IMR-90 (cell line): Measurements from ENCODE around the gene USP7. TPM values are rescaled to one million over a fixed set of nuclear protein-coding genes. Genes with fewer than 3 reads are reported as not detected.

Source experiments
- ATAC-seq: fragments of 200-7000 bp; cut with Tn5 transposase; 2 replicates; pipeline ENCODE4 v1.9.1; 2020; ENCODE audit warnings: low read depth, mild to moderate bottlenecking, moderate library complexity
- BruUV-seq: library from RNA; stranded (reverse); fragments of 400-500 nt; replicated peaks from 2 replicates; lab custom pipeline; 2021; lab: Mats Ljungman, UMichigan
- CTCF ChIA-PET: fragments of 300-600 bp; formaldehyde crosslinking; extraction: SDS; loops from one replicate; lab custom pipeline; 2021; ENCODE audit warnings: antibody characterized with exemption; lab: Yijun Ruan, JAX
- POLR2A ChIA-PET: fragments of 300-600 bp; sonication (Branson Sonifier 250); formaldehyde crosslinking; loops from one replicate; lab custom pipeline; 2022; ENCODE audit warnings: antibody characterized with exemption; ENCODE audit not compliant: unreplicated experiment; lab: Charles Lee
- DNase-seq: peaks from one replicate; pipeline ENCODE4 v3.0.0; 2013
- H2AFZ ChIP-seq: replicated peaks from 2 replicates; pipeline ENCODE3; 2013; ENCODE audit warnings: low read length, mild to moderate bottlenecking; ENCODE audit not compliant: poor library complexity
- H2AK5ac ChIP-seq: 2 replicates; pipeline ENCODE4 v1.6.1; 2013; ENCODE audit warnings: low read depth, low read length, inconsistent platforms
- H2AK9ac ChIP-seq: replicated peaks from 2 replicates; pipeline ENCODE3; 2013; ENCODE audit warnings: mild to moderate bottlenecking, low read depth, low read length, moderate library complexity; ENCODE audit not compliant: poor library complexity
- H2BK120ac ChIP-seq: 2 replicates; pipeline ENCODE4 v1.6.1; 2013; ENCODE audit warnings: low read depth, low read length, inconsistent platforms
- H2BK15ac ChIP-seq: 3 replicates; pipeline ENCODE4 v1.6.1; 2013; ENCODE audit warnings: low read depth, low read length, inconsistent platforms
- H2BK20ac ChIP-seq: 2 replicates; pipeline ENCODE4 v1.6.1; 2013; ENCODE audit warnings: low read depth, mild to moderate bottlenecking, inconsistent platforms, low read length, moderate library complexity
- H2BK5ac ChIP-seq: 2 replicates; pipeline ENCODE4 v1.6.1; 2013; ENCODE audit warnings: mild to moderate bottlenecking, low read depth, low read length, inconsistent platforms; ENCODE audit not compliant: poor library complexity, severe bottlenecking
- H3K14ac ChIP-seq: replicated peaks from 2 replicates; pipeline ENCODE4 v1.6.1; 2013; ENCODE audit warnings: low read depth, low read length, inconsistent platforms
- H3K18ac ChIP-seq: 2 replicates; pipeline ENCODE4 v1.6.1; 2013; ENCODE audit warnings: low read depth, low read length, control low read depth
- H3K23ac ChIP-seq: 2 replicates; pipeline ENCODE4 v1.6.1; 2013; ENCODE audit warnings: low read depth, low read length, inconsistent platforms
- H3K27ac ChIP-seq: 2 replicates; pipeline ENCODE4 v1.5.1; 2013; ENCODE audit warnings: mild to moderate bottlenecking, control low read depth, low read length; ENCODE audit not compliant: insufficient read depth
- H3K27me3 ChIP-seq: 2 replicates; pipeline ENCODE4 v1.6.1; 2013; ENCODE audit warnings: low read length; ENCODE audit not compliant: control insufficient read depth, insufficient read depth
- H3K36me3 ChIP-seq: 2 replicates; pipeline ENCODE4 v1.6.1; 2013; ENCODE audit warnings: low read length, mixed read lengths; ENCODE audit not compliant: control insufficient read depth, insufficient read depth
- H3K4ac ChIP-seq: 2 replicates; pipeline ENCODE4 v1.6.1; 2013; ENCODE audit warnings: low read depth, low read length, inconsistent platforms
- H3K4me1 ChIP-seq: 2 replicates; pipeline ENCODE4 v1.6.1; 2013; ENCODE audit warnings: low read length, mixed read lengths; ENCODE audit not compliant: control insufficient read depth, insufficient read depth
- H3K4me2 ChIP-seq: 2 replicates; pipeline ENCODE4 v1.6.1; 2013; ENCODE audit warnings: low read depth, mild to moderate bottlenecking, control low read depth, low read length, moderate library complexity
- H3K4me3 ChIP-seq: 2 replicates; pipeline ENCODE4 v1.5.1; 2013; ENCODE audit warnings: low read depth, mild to moderate bottlenecking, control low read depth, low read length, moderate library complexity; ENCODE audit not compliant: insufficient read depth
- H3K56ac ChIP-seq: 2 replicates; pipeline ENCODE4 v1.6.1; 2013; ENCODE audit warnings: low read length, inconsistent platforms; ENCODE audit not compliant: insufficient read depth; ENCODE audit errors: extremely low read depth
- H3K79me1 ChIP-seq, 2 experiments: 2 replicates each; pipeline ENCODE4 v1.6.1; 2013; ENCODE audit warnings: low read length in 2 of 2, inconsistent platforms in 1 of 2, low read depth in 1 of 2
- H3K9ac ChIP-seq: 2 replicates; pipeline ENCODE4 v1.6.1; 2013; ENCODE audit warnings: low read depth, low read length, control low read depth
- H3K9me1 ChIP-seq: 2 replicates; pipeline ENCODE4 v1.6.1; 2013; ENCODE audit warnings: low read length, inconsistent platforms; ENCODE audit not compliant: insufficient read depth
- H3K9me3 ChIP-seq: 2 replicates; pipeline ENCODE4 v1.6.1; 2013; ENCODE audit warnings: low read length; ENCODE audit not compliant: control insufficient read depth, insufficient read depth
- H4K20me1 ChIP-seq: 2 replicates; pipeline ENCODE4 v1.6.1; 2013; ENCODE audit warnings: low read length, inconsistent platforms; ENCODE audit not compliant: insufficient read depth
- H4K5ac ChIP-seq: 2 replicates; pipeline ENCODE4 v1.6.1; 2013; ENCODE audit warnings: mild to moderate bottlenecking, low read depth, low read length, control low read depth
- H4K8ac ChIP-seq, 2 experiments: 2 replicates each; pipeline ENCODE4 v1.6.1; 2013; ENCODE audit warnings: low read depth in 2 of 2, low read length in 2 of 2, control low read depth in 1 of 2, inconsistent platforms in 1 of 2
- H4K91ac ChIP-seq: 2 replicates; pipeline ENCODE4 v1.6.1; 2013; ENCODE audit warnings: low read depth, low read length, inconsistent platforms; ENCODE audit not compliant: insufficient read depth
- CEBPB ChIP-seq: IDR thresholded peaks from 2 replicates; pipeline ENCODE4 v1.6.1; 2012; ENCODE audit warnings: low read depth, low read length, improper control_type of control experiment
- CHD1 ChIP-seq: IDR thresholded peaks from 2 replicates; pipeline ENCODE4 v1.6.1; 2012; ENCODE audit warnings: low read depth, low read length, improper control_type of control experiment
- CTCF ChIP-seq: conservative IDR thresholded peaks from 2 replicates; pipeline ENCODE4 v1.5.1; 2012; ENCODE audit warnings: mild to moderate bottlenecking, low read depth, low read length, improper control_type of control experiment
- FOS ChIP-seq: fragments of 150-350 bp; IDR thresholded peaks from 2 replicates; pipeline ENCODE4 v1.6.1; 2016; ENCODE audit warnings: low read depth, low read length
- MAFK ChIP-seq: IDR thresholded peaks from 2 replicates; pipeline ENCODE4 v1.6.1; 2012; ENCODE audit warnings: low read depth, low read length, improper control_type of control experiment
- MAZ ChIP-seq: IDR thresholded peaks from 2 replicates; pipeline ENCODE4 v1.6.1; 2012; ENCODE audit warnings: low read depth, mild to moderate bottlenecking, low read length, improper control_type of control experiment, moderate library complexity, borderline replicate concordance
- MXI1 ChIP-seq: IDR thresholded peaks from 2 replicates; pipeline ENCODE4 v1.6.1; 2012; ENCODE audit warnings: low read depth, mild to moderate bottlenecking, low read length, moderate library complexity, borderline replicate concordance
- NFE2L2 ChIP-seq: fragments of 150-350 bp; IDR thresholded peaks from 2 replicates; pipeline ENCODE4 v1.6.1; 2016; ENCODE audit warnings: low read depth, mild to moderate bottlenecking, low read length
- POLR2A ChIP-seq: IDR thresholded peaks from 2 replicates; pipeline ENCODE4 v1.6.1; 2012; ENCODE audit warnings: mild to moderate bottlenecking, low read depth, low read length
- RCOR1 ChIP-seq: IDR thresholded peaks from 2 replicates; pipeline ENCODE4 v1.6.1; 2012; ENCODE audit warnings: mild to moderate bottlenecking, low read length, improper control_type of control experiment; ENCODE audit not compliant: insufficient replicate concordance
- SMC3 ChIP-seq: fragments of 150-350 bp; IDR thresholded peaks from 2 replicates; pipeline ENCODE4 v1.6.1; 2016; ENCODE audit warnings: low read depth, mild to moderate bottlenecking, antibody characterized with exemption, low read length, moderate library complexity
- USF2 ChIP-seq: fragments of 150-350 bp; IDR thresholded peaks from 2 replicates; pipeline ENCODE4 v1.6.1; 2017; ENCODE audit warnings: mild to moderate bottlenecking, antibody characterized with exemption, low read length, low read depth
- WGBS, 2 experiments: methylation state at CpG; one replicate each; pipeline versions ENCODE4 v1.1.5 to v1.1.7; 2013; ENCODE audit warnings: missing lambda C conversion rate in 2 of 2; ENCODE audit not compliant: insufficient read length in 1 of 2; ENCODE audit errors: extremely low coverage in 2 of 2; 5-methylcytosine and 5-hydroxymethylcytosine counted together
- dilution Hi-C: fragments of 300-500 bp; cut with HindIII; formaldehyde crosslinking; loops from one replicate; pipeline ENCODE4 v1.14.3; 2018; ENCODE audit warnings: low sequenced_read_pairs; ENCODE audit not compliant: unreplicated experiment
- in situ Hi-C: fragments of 300-500 bp; cut with MboI; formaldehyde crosslinking; loops from 3 replicates; pipeline ENCODE4 v1.14.3; 2019; ENCODE audit warnings: low sequenced_read_pairs, inconsistent platforms, mixed read lengths
- intact Hi-C: fragments of 100-400 bp; cut with micrococcal nuclease; formaldehyde crosslinking; loops from 2 replicates; pipeline ENCODE4 v1.10.0; 2022
- polyA plus RNA-seq, 3 experiments: library from polyadenylated mRNA; depleted of rRNA; stranded (reverse); fragments of >200 nt; gene quantifications; 2 replicates each; pipeline ENCODE4 v1.2.3, GENCODE V29; 2012; ENCODE audit warnings: low replicate concordance in 1 of 3
- total RNA-seq: library from RNA; depleted of rRNA; stranded (reverse); fragments of >200 nt; gene quantifications from 2 replicates; pipeline ENCODE4 v1.2.3, GENCODE V29; 2012
- TF ChIP-seq, protein P1 (sequence below): fragments of 150-350 bp; IDR thresholded peaks from 2 replicates; pipeline ENCODE4 v1.6.1; 2016; ENCODE audit warnings: low read depth, mild to moderate bottlenecking, low read length, moderate library complexity, borderline replicate concordance

The USP7 gene
- total and polyA plus RNA-seq, 2 of the 4 experiments (the other 2 are of a cell fraction), result 17.8 to 28.3 TPM

DNA sequence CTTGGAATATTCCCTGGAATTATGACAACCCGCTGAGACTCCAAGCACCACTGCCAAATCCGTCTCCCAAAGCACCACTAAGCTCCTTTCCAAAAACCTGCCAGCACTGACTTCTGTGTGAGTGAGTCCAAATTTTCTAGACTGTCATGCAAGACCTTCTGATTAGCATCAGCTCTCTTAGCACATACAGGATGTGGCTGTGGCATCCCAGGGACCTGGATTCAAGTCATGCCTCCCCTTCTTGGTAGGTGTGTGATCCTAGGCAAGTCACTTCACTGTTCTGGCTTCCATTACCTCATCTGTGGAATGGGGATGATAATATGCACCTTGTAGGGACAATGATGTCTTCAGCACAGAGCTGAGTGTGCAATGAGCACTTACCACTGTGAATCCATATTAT, 38.3 kb upstream of the USP7 start:
- no peaks in the 10 kb centered on the region for H3K9me1 ChIP-seq
- H2BK20ac ChIP-seq, result no peak overlapping the region
- no peak overlapping the region for H3K56ac ChIP-seq
- no CpG with 5 or more reads among the region's 2 CpGs for WGBS, 2 experiments
- no peak for TF ChIP-seq RCOR1
- no peak for TF ChIP-seq MXI1
- no peak for TF ChIP-seq FOS
- TF ChIP-seq CEBPB, result no peak
- no peak for TF ChIP-seq SMC3
- TF ChIP-seq, protein P1, sequence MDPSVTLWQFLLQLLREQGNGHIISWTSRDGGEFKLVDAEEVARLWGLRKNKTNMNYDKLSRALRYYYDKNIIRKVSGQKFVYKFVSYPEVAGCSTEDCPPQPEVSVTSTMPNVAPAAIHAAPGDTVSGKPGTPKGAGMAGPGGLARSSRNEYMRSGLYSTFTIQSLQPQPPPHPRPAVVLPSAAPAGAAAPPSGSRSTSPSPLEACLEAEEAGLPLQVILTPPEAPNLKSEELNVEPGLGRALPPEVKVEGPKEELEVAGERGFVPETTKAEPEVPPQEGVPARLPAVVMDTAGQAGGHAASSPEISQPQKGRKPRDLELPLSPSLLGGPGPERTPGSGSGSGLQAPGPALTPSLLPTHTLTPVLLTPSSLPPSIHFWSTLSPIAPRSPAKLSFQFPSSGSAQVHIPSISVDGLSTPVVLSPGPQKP, result no peak
- no peak for TF ChIP-seq CTCF
- no peak for TF ChIP-seq USF2
- TF ChIP-seq CHD1, result no peak
- no peak for TF ChIP-seq MAZ
- TF ChIP-seq MAFK, result no peak
- no peak for TF ChIP-seq NFE2L2
- TF ChIP-seq POLR2A, result no peak
- ATAC-seq (no peak), DNase-seq (no peak)
- H3K9ac ChIP-seq, result no peak overlapping the region
- no peak overlapping the region for H4K5ac ChIP-seq
- H3K36me3 ChIP-seq, result no peaks in the 10 kb centered on the region
- H3K4me1 ChIP-seq, result no peaks in the 10 kb centered on the region
- H3K14ac ChIP-seq, result no peak overlapping the region
- H3K79me1 ChIP-seq, result no peaks in the 10 kb centered on the region
- H3K23ac ChIP-seq, result no peak overlapping the region
- H3K4me3 ChIP-seq, result no peak overlapping the region
- no peak overlapping the region for H4K91ac ChIP-seq
- in situ Hi-C loops (loop anchor here (25.0 kb wide), 2 partner anchors 340 to 1510 kb away; partner anchors contain the start of gene ABAT), dilution Hi-C loops (no loop called here), intact Hi-C loops (no loop called here)
- ChIA-PET CTCF (no interaction called here), POLR2A (no interaction called here)
- no peak overlapping the region for H4K8ac ChIP-seq
- H3K9me3 ChIP-seq, result no peaks in the 10 kb centered on the region
- H2AFZ ChIP-seq, result no peak overlapping the region
- H2BK120ac ChIP-seq, result no peak overlapping the region
- H2BK15ac ChIP-seq, result no peak overlapping the region
- H2AK5ac ChIP-seq, result no peak overlapping the region
- H2AK9ac ChIP-seq, result no peak overlapping the region
- H3K4ac ChIP-seq, result no peak overlapping the region
- no peak overlapping the region for H3K18ac ChIP-seq
- peaks cover 2% of the 10 kb centered on the region for H3K27me3 ChIP-seq
- H2BK5ac ChIP-seq, result no peak overlapping the region
- no peak overlapping the region for H3K27ac ChIP-seq
- BruUV-seq, result no TSS peak
- H4K20me1 ChIP-seq, result no peaks in the 10 kb centered on the region
- no peak overlapping the region for H3K4me2 ChIP-seq
